Ecto neural progenitor cell (in vitro differentiated cells): ENCODE results near the gene GTF3C4.

Experiments used
- DNase-seq: peaks from one replicate; pipeline ENCODE4 v3.0.0-alpha.2; 2018; ENCODE audit warnings: low spot score

Gene GTF3C4

GRCh38 chr9:132732326-132733259 lies 62.3 kb downstream of the GTF3C4 start:
- no peak for DNase-seq

GRCh38 chr9:132733260-132733815 lies 63.1 kb downstream of the GTF3C4 start:
- DNase-seq = no peak

GRCh38 chr9:132739710-132740310 lies 69.5 kb downstream of the GTF3C4 start:
- no peak for DNase-seq

- DNase-seq = no peak
Observed at GRCh38 chr9:132740526-132741309, 70.5 kb downstream of the GTF3C4 start.

GRCh38 chr9:132742821-132743311 lies 72.6 kb downstream of the GTF3C4 start:
- DNase-seq = no peak

- no peak for DNase-seq
Observed at GRCh38 chr9:132743931-132744479, 73.7 kb downstream of the GTF3C4 start.
